Endothelial cell of umbilical vein (primary cell): Measurements from ENCODE around the gene GALNT14. TPM values are rescaled to one million over a fixed set of nuclear protein-coding genes. Genes with fewer than 3 reads are reported as not detected.

Experiments used
- BruUV-seq: library from RNA; stranded (reverse); fragments of 400-500 nt; replicated peaks from 2 replicates; lab custom pipeline; 2021; lab: Mats Ljungman, UMichigan
- CTCF ChIA-PET: fragments of 300-600, 350-600 bp; sonication (Branson Sonifier 250); formaldehyde crosslinking; loops from one replicate; lab custom pipeline; 2021; ENCODE audit warnings: antibody characterized with exemption, inconsistent platforms; lab: Charles Lee
- POLR2A ChIA-PET: fragments of 300-600, 350-600 bp; sonication (Branson Sonifier 250); formaldehyde crosslinking; loops from one replicate; lab custom pipeline; 2021; ENCODE audit warnings: antibody characterized with exemption, inconsistent platforms; lab: Charles Lee
- DNase-seq: peaks from one replicate; pipeline ENCODE4 v3.0.0-alpha.2; 2011; ENCODE audit warnings: low read depth, low spot score
- FAIRE-seq: peaks from 2 replicates; lab custom pipeline; 2011; peaks lifted over from hg19 to GRCh38; lab: Jason Lieb, UNC
- H2AFZ ChIP-seq: 2 replicates; pipeline ENCODE4 v1.6.0; 2012; ENCODE audit warnings: low read depth, low read length, control low read depth, inconsistent platforms
- H3K27ac ChIP-seq: 2 replicates; pipeline ENCODE4 v1.5.1; 2011; ENCODE audit warnings: low read depth, mild to moderate bottlenecking, control low read depth, low read length, moderate library complexity; ENCODE audit not compliant: insufficient read depth
- H3K27me3 ChIP-seq, 2 experiments: 2 replicates each; pipeline versions ENCODE4 v1.6.0 to v1.6.1; 2011; ENCODE audit warnings: low read length in 2 of 2, mixed read lengths in 1 of 2; ENCODE audit not compliant: control insufficient read depth in 2 of 2, insufficient read depth in 2 of 2
- H3K36me3 ChIP-seq, 2 experiments: 2 replicates in 1 of 2; 3 replicates in 1 of 2; pipeline ENCODE4 v1.5.1; 2011; ENCODE audit warnings: low read length in 2 of 2, mild to moderate bottlenecking in 1 of 2, moderate library complexity in 1 of 2; ENCODE audit not compliant: control insufficient read depth in 2 of 2, insufficient read depth in 2 of 2; ENCODE audit errors: extremely low read depth in 1 of 2
- H3K4me1 ChIP-seq: 3 replicates; pipeline ENCODE4 v1.5.1; 2011; ENCODE audit warnings: mild to moderate bottlenecking, low read length; ENCODE audit not compliant: control insufficient read depth, insufficient read depth; ENCODE audit errors: extremely low read depth
- H3K4me2 ChIP-seq: 2 replicates; pipeline ENCODE4 v1.6.1; 2011; ENCODE audit warnings: low read length, control low read depth, mixed read lengths; ENCODE audit not compliant: insufficient read depth
- H3K4me3 ChIP-seq, 3 experiments: fragments of 200-600 bp in 1 of 3; sonication (generic), shearing (Covaris generic) in 1 of 3; replicated peaks in 1 of 3; 2 replicates each; pipeline ENCODE4 v1.5.1; 2011 to 2016; ENCODE audit warnings: control low read depth in 3 of 3, low read length in 3 of 3, mild to moderate bottlenecking in 2 of 3, inconsistent platforms in 1 of 3, low read depth in 1 of 3, moderate library complexity in 1 of 3; ENCODE audit not compliant: insufficient read depth in 1 of 3
- H3K79me2 ChIP-seq: 2 replicates; pipeline ENCODE4 v1.6.0; 2012; ENCODE audit warnings: low read length, inconsistent platforms; ENCODE audit not compliant: control insufficient read depth, insufficient read depth
- H3K9ac ChIP-seq: replicated peaks from 2 replicates; pipeline ENCODE3; 2011; ENCODE audit warnings: low read length, control low read depth; ENCODE audit not compliant: insufficient read depth; ENCODE audit errors: extremely low read depth
- H3K9me1 ChIP-seq: replicated peaks from 3 replicates; pipeline ENCODE4 v1.6.0; 2011; ENCODE audit warnings: mild to moderate bottlenecking, low read length; ENCODE audit not compliant: control insufficient read depth, insufficient read depth; ENCODE audit errors: extremely low read depth
- H3K9me3 ChIP-seq: replicated peaks from 2 replicates; pipeline ENCODE4 v1.5.1; 2012; ENCODE audit warnings: low read length, inconsistent platforms; ENCODE audit not compliant: control insufficient read depth, insufficient read depth
- H4K20me1 ChIP-seq: replicated peaks from 2 replicates; pipeline ENCODE3; 2011; ENCODE audit warnings: mild to moderate bottlenecking, low read length; ENCODE audit not compliant: control insufficient read depth, insufficient read depth; ENCODE audit errors: extremely low read depth
- EZH2 ChIP-seq: IDR thresholded peaks from 2 replicates; pipeline ENCODE4 v1.6.1; 2012; ENCODE audit warnings: borderline replicate concordance, low read depth, mild to moderate bottlenecking, moderate library complexity, low read length, inconsistent platforms; ENCODE audit not compliant: severe bottlenecking
- FOS ChIP-seq: IDR thresholded peaks from 2 replicates; pipeline ENCODE4 v1.6.1; 2011; ENCODE audit warnings: mild to moderate bottlenecking, low read length, moderate library complexity, borderline replicate concordance; ENCODE audit not compliant: insufficient read depth
- GATA2 ChIP-seq: IDR thresholded peaks from 2 replicates; pipeline ENCODE4 v1.7.0; 2011; ENCODE audit warnings: low read depth, mild to moderate bottlenecking, moderate library complexity, mixed read lengths, low read length; ENCODE audit not compliant: insufficient read length, insufficient read depth
- JUN ChIP-seq: IDR thresholded peaks from 2 replicates; pipeline ENCODE4 v1.6.1; 2011; ENCODE audit warnings: borderline replicate concordance, low read depth; ENCODE audit not compliant: insufficient read length, insufficient read depth
- MYC ChIP-seq: IDR thresholded peaks from one replicate; pipeline ENCODE4 v1.6.1; 2011; ENCODE audit warnings: mild to moderate bottlenecking, low read depth, low read length
- POLR2A ChIP-seq: IDR thresholded peaks from 2 replicates; pipeline ENCODE4 v1.6.1; 2012; ENCODE audit warnings: low read depth, mild to moderate bottlenecking, control low read depth, low read length
- POLR2AphosphoS5 ChIP-seq: IDR thresholded peaks from 2 replicates; pipeline ENCODE4 v1.6.1; 2012; ENCODE audit warnings: low read depth, mild to moderate bottlenecking, control low read depth, low read length, moderate library complexity; ENCODE audit not compliant: insufficient read depth
- dilution Hi-C: fragments of 300-500 bp; cut with MboI; formaldehyde crosslinking; loops from one replicate; pipeline ENCODE4 v1.15.0; 2019; ENCODE audit warnings: low sequenced_read_pairs; ENCODE audit not compliant: extremely low pct_ligation_motif_present
- intact Hi-C: fragments of 100-400 bp; cut with micrococcal nuclease; formaldehyde crosslinking; loops from one replicate; pipeline ENCODE4 v1.10.0; 2022
- polyA plus RNA-seq, 4 experiments: library from polyadenylated mRNA; depleted of rRNA in 3 of 4; stranded (reverse) in 3 of 4; unstranded in 1 of 4; fragments of >200 nt; gene quantifications; 2 replicates each; pipeline versions ENCODE4 v1.2.1 to v1.2.3, GENCODE V29; 2011 to 2012; ENCODE audit warnings: missing spikeins in 1 of 4
- total RNA-seq: library from RNA; stranded (reverse); gene quantifications from 2 replicates; pipeline ENCODE4 v1.2.3, GENCODE V29; 2021
- TF ChIP-seq, protein P1 (sequence below): IDR thresholded peaks from 2 replicates; pipeline ENCODE4 v1.6.1; 2011; ENCODE audit not compliant: insufficient read depth, insufficient read length
- TF ChIP-seq, protein P2 (sequence below), 2 donors: IDR thresholded peaks; 1 replicate in 1 of 2; 2 replicates in 1 of 2; pipeline ENCODE4 v1.5.1; 2011; ENCODE audit warnings: low read length in 2 of 2, mild to moderate bottlenecking in 2 of 2, moderate library complexity in 2 of 2, control low read depth in 1 of 2, inconsistent platforms in 1 of 2, low read depth in 1 of 2; ENCODE audit not compliant: insufficient read depth in 1 of 2; ENCODE audit errors: extremely low read depth in 1 of 2

The GALNT14 gene
- total and polyA plus RNA-seq, 2 donors (not counting 3 experiments of a cell fraction or from before 2014, with no cell fraction given), result 0.04 to 0.40 TPM

DNA sequence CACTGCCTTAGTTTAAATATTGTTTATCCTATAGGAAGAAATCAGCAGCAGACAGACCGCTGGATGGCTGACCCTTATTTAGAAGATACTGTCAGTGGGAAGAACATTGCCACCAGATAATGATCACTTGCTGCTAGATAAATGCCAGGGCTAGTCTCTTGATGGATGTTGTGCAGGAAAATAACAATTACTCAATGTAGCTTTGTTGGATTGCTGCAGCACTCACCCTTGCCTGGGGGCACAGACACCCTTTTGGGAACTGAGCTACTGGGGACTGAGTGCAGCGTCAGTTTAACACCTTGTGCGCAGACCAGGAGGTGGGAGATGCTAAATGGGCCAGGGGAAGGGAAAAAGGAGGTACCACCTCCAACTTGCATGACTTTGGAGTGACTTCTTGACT lies 266.8 kb downstream of the GALNT14 start:
- ChIA-PET POLR2A (no interaction called here), CTCF (no interaction called here)
- H3K79me2 ChIP-seq, result no peaks in the 10 kb centered on the region
- DNase-seq (no peak), FAIRE-seq (no peak)
- BruUV-seq, result no TSS peak
- no peak overlapping the region for H3K9ac ChIP-seq
- intact Hi-C loops, result no loop called here
- no peak overlapping the region for H2AFZ ChIP-seq
- H3K4me2 ChIP-seq, result no peak overlapping the region
- no peak for TF ChIP-seq FOS
- TF ChIP-seq EZH2, result no peak
- no peak for TF ChIP-seq MYC
- TF ChIP-seq POLR2A, result no peak
- H3K9me3 ChIP-seq, result no peaks in the 10 kb centered on the region
- no peaks in the 10 kb centered on the region for H3K27me3 ChIP-seq
- H3K9me1 ChIP-seq, result no peaks in the 10 kb centered on the region
- dilution Hi-C loops, result no loop called here
- no peaks in the 10 kb centered on the region for H3K36me3 ChIP-seq
- no peaks in the 10 kb centered on the region for H4K20me1 ChIP-seq
- H3K4me1 ChIP-seq, result no peaks in the 10 kb centered on the region
- no peak overlapping the region for H3K27ac ChIP-seq
- H3K4me3 ChIP-seq, result no peak overlapping the region

DNA sequence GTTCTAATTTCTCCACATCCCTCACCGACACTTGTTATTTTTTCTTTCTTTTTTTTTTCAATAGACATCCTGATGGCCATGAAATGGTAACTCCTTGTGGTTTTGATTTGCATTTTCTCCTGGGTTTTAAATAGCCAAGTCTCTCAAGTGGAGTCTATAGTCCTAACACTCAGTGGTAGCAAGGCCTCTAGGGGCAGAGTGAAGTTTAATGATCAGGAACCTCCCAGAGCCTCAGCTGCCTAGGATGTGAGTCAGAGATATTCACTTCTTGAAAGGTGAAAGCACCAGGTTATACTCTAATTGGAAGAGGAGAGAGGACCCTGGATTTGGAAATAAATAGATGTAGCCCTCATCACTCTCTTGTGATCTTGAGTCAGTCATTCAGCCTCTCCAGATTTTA lies 268.3 kb downstream of the GALNT14 start:
- no peaks in the 10 kb centered on the region for H3K36me3 ChIP-seq
- H3K79me2 ChIP-seq, result no peaks in the 10 kb centered on the region
- no peak overlapping the region for H3K4me2 ChIP-seq
- no peak overlapping the region for H2AFZ ChIP-seq
- no peaks in the 10 kb centered on the region for H4K20me1 ChIP-seq
- POLR2A ChIA-PET, result no interaction called here
- H3K4me1 ChIP-seq, result no peaks in the 10 kb centered on the region
- CTCF ChIA-PET, result no interaction called here
- no peak for FAIRE-seq
- BruUV-seq, result no TSS peak
- intact Hi-C loops (no loop called here), dilution Hi-C loops (no loop called here)
- H3K27me3 ChIP-seq, result no peaks in the 10 kb centered on the region
- TF ChIP-seq FOS, result no peak
- TF ChIP-seq JUN, result no peak
- TF ChIP-seq, protein P1, sequence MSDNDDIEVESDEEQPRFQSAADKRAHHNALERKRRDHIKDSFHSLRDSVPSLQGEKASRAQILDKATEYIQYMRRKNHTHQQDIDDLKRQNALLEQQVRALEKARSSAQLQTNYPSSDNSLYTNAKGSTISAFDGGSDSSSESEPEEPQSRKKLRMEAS, result no peak
- no peak for TF ChIP-seq POLR2AphosphoS5
- no peak for TF ChIP-seq EZH2
- no peak for TF ChIP-seq MYC
- no peak for TF ChIP-seq GATA2
- TF ChIP-seq, protein P2, sequence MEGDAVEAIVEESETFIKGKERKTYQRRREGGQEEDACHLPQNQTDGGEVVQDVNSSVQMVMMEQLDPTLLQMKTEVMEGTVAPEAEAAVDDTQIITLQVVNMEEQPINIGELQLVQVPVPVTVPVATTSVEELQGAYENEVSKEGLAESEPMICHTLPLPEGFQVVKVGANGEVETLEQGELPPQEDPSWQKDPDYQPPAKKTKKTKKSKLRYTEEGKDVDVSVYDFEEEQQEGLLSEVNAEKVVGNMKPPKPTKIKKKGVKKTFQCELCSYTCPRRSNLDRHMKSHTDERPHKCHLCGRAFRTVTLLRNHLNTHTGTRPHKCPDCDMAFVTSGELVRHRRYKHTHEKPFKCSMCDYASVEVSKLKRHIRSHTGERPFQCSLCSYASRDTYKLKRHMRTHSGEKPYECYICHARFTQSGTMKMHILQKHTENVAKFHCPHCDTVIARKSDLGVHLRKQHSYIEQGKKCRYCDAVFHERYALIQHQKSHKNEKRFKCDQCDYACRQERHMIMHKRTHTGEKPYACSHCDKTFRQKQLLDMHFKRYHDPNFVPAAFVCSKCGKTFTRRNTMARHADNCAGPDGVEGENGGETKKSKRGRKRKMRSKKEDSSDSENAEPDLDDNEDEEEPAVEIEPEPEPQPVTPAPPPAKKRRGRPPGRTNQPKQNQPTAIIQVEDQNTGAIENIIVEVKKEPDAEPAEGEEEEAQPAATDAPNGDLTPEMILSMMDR (IDR thresholded peaks at IDR 0.05; ENCODE audit: extremely low read depth in 1 of 2, insufficient read depth in 1 of 2, low read depth in 1 of 2, low read length in 2 of 2), result no peak
- TF ChIP-seq POLR2A, result no peak
- DNase-seq, result no peak
- H3K4me3 ChIP-seq, result no peak overlapping the region
- no peaks in the 10 kb centered on the region for H3K9me3 ChIP-seq
- no peak overlapping the region for H3K9ac ChIP-seq
- H3K9me1 ChIP-seq, result no peaks in the 10 kb centered on the region
- H3K27ac ChIP-seq, result no peak overlapping the region
